Islet precursor cell (in vitro differentiated cells): ENCODE results near the gene PLBD2.
A peak's percentile ranks its signal among the peaks of the same experiment; 100 is the strongest.

Source experiments
- DNase-seq: peaks from one replicate; pipeline ENCODE4 v3.0.0-alpha.2; 2018

Gene PLBD2

DNA sequence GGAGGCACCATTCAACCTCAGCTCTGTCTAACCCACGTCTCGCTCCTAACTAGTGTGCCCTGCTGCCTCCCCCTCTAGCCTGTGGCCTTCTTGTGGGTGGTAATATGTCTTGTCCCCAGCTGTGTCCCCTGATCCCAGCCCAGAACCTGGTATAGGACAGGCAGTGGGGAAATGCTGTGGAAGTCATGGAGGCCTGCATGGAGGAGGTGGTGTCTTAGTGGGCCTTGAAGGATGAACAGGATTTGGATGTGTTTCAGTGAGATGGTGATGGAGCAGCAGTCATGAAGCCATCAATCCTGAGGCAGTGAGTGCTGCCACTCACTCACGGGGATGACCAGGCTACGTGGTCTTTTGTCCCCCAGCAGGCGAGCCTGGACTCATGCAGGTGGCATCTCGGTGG is 13.4 kb downstream of the PLBD2 start:
- no peak for DNase-seq

DNA sequence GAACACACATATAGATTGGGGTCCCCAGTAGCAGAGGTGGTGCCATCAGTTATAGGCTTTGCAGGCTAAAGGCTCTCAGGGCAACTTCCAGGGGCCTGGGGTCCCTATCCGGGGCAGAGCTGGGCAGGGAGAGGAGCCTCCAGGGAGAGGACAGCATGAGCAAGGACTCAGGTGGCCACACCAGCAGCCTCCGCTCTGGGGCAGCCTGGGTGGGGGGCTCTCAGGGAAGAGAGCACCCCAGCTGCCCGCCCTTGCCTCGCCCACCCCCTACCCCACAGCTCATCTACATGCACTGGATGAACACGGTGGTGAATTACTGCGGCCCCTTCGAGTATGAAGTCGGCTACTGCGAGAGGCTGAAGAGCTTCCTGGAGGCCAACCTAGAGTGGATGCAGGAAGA is 14.0 kb downstream of the PLBD2 start:
- no peak for DNase-seq

DNA sequence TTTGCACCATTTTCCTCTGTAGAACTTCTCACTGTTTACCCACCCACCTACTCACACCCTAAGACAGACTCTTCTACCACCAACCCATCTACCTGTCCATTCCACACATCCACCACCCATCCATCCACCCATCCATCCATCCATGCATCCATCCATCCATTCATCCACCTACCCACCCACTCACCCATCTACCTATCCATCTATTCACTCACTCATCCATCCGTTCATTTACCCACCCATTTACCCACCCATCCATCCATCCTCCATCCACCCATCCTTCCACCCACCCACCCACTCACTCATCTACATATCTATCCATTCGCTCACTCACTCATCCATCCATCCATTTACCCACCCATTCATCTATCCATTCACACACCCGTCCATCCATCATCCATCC is 15.1 kb downstream of the PLBD2 start:
- no peak for DNase-seq

DNA sequence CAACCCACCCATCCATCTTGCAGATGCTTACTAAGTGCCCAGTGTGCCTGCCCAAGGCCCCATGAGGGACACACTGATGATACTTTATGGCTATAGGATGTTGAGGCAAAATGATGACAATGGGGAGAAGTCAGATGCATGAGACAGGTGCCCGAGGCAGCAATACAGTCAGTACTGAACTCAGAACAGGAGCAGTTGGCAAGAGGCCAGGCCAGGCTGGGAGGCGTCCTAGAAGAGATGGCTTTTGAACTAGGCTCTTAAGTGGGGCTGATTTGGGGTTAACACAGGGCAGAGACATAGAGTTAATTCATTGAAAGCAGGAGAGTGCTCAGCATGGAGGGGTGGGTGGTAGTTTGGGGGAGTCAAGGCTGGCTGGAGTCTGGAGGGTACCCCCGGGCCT is 15.6 kb downstream of the PLBD2 start:
- no peak for DNase-seq

DNA sequence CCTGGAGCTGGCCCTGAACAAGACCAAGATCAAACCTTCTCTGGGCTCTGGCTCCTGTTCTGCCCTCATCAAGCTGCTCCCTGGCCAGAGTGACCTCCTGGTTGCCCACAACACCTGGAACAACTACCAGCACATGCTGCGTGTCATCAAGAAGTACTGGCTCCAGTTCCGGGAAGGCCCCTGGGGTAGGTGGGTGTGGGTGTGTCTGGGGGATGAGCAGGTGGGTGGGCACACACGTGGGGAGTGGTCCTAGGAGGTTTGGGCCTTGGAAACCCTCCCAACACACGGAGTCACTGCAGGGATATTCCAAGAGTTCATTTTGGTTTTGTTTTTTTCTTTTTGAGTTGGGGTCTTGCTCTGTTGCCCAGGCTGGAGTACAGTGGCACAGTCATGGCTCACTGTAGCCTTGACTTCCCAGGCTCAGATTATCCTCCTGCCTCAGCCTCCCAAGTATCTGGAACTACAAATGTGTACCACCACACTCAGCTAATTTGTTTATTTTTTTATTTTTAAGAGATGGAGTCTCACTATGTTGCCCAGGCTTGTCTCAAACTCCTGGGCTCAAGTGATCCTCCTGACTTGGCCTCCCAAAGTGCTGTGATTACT is 16.5 kb downstream of the PLBD2 start:
- no peak for DNase-seq

DNA sequence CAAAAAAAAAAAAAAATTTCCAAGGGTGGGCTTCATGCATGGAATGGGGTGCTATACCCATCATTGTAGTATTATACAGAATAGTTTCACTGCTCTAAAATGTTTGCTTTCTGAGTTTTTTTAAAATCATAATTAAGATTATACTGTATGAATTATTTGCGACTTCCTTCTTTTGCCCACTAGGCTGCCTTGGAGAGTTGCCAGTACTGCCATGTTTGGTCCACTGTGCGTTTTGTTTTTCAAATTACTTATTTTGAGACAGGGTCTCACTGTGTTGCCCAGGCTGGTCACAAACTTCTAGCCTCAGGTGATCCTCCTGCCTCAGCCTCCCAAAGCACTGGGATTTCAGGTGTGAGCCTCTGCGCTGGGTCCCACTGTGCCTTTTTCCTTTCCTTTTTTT is 19.9 kb downstream of the PLBD2 start:
- DNase-seq: no peak

DNA sequence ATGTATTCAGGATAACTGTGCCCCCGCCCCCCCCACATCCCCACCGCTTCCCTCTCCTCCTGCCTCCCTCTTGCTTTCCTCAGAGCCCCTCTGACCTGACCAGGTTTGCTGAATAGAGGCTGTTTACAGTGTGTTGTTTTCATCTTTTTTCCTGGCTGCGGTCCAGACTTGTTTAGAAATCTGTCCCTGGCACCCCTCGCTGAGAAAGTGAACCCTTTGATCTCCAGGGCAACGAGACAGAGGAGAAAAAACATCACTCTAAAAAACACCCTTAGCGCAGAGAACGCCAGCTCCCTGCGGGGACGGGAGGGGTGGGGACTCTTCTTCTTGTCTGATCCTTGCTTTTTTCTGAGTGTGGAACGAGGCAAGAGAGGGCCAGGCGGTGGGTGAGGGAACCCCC is 22.8 kb downstream of the PLBD2 start:
- DNase-seq: no peak

DNA sequence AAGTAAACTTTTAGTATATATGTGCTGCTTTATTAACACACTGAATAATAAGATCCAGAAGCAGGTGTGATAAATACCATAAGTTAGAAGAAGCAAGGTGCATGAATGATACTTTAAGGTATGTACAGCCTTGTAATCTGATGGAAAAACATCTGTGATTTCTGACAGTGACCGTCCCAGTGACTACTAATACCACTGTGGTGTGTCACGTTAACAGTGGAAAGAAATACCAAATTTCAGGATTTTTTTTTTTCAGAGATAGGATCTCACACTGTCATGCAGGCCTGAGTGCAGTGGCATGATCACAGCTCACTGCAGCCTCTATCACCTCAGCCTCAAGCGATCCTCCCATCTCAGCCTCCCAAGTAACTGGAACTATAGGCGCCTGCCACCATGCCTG is 23.8 kb downstream of the PLBD2 start:
- DNase-seq: no peak

DNA sequence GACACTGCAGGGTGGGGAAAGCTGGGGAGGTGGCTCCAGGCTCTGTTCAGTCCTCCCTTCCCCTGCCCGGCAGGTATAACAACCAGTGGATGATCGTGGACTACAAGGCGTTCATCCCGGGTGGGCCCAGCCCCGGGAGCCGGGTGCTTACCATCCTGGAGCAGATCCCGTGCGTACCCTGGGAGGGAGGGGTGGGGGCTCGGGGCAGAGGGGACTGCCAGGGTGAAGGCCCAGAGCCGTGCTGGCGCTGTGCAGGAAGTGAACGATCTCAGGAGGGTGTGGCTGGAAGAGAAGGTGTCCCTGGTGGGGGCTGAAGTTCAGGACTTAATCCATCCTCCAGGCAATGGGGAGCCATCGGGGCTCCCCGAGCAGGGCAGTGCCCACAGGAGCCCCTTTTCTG is 26.4 kb downstream of the PLBD2 start:
- no peak for DNase-seq

DNA sequence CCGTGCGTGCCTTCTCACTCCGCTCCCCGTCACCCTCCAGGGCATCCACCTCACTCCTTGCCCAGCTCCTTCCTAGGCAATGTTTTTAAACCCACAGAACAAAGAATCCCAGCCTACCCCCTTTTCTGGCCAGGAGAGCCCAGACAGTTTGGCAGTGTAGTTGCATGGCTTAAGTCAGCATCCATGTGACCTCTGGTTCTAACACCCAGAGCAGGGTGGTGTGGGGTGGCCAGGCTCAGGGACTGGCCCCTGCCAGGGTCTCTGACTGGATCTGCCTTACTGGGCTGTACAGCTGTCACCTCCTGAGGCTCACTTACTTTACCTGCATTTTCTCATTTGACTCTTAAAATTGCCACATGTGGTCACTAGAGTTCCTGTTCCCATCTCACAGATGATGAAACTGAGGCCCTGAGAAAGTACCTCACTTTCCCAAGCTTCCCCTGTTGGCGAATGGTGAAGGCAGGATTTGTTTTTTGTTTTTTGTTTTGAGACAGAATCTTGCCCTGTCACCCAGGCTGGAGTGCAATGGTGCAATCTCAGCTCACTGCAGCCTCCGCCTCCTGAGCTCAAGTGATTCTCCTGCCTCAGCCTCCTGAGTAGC is 27.0 kb downstream of the PLBD2 start:
- no peak for DNase-seq

DNA sequence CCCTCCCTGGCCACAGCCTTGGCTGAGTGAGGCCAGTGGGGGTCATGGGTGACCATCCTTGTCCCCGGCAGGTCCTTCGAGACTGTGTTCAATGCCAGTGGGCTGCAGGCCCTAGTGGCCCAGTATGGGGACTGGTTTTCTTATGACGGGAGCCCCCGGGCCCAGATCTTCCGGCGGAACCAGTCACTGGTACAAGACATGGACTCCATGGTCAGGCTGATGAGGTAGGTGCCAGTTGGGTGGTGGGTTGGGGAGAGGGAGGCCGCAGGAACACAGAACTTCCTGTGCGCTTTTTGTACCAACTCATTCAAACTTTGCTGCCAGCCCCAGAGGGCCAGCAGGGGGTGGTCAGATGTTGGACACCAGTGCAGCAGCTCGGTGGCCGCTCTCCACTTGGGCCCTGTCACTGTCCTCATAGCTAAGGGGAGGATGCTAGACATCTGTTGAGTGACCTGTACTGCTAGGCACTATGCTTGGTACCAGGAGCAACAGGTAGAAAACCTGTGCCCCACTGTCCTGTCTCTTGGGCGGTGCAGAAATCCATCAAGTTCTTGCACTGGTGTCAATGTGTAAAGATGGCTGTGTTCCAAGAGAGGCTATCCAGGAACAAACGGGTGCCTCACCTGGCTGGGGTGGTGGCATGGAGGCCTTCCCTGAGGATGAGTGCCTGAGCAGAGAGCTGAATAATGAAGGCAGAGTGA is 28.6 kb downstream of the PLBD2 start:
- no peak for DNase-seq

DNA sequence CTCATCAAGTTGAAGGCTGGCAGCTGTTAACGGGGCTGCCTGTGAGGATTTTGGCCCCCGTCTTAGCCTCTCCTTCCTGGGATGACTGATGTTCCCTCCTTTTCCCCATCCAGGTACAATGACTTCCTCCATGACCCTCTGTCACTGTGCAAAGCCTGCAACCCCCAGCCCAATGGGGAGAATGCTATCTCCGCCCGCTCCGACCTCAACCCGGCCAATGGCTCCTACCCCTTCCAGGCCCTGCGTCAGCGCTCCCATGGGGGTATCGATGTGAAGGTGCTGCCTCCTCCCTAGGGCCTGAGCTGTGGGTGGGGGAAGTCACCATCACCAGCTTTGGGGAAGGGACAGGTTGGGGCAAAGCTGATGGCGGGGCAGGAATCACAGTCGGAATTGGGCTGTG is 29.2 kb downstream of the PLBD2 start:
- DNase-seq: no peak

DNA sequence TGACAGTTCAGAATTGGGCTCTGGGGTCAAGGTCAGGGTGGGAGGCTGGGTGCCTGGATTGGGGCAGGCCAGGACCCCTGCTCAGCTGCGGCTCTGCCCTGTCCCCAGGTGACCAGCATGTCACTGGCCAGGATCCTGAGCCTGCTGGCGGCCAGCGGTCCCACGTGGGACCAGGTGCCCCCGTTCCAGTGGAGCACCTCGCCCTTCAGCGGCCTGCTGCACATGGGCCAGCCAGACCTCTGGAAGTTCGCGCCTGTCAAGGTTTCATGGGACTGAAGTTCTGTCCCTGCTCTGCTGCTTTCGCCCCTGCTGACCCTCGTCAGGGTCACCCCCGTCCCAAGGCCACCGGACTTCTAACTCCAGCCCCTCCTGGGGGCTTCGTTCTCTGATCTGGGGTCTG is 30.0 kb downstream of the PLBD2 start:
- DNase-seq: no peak

DNA sequence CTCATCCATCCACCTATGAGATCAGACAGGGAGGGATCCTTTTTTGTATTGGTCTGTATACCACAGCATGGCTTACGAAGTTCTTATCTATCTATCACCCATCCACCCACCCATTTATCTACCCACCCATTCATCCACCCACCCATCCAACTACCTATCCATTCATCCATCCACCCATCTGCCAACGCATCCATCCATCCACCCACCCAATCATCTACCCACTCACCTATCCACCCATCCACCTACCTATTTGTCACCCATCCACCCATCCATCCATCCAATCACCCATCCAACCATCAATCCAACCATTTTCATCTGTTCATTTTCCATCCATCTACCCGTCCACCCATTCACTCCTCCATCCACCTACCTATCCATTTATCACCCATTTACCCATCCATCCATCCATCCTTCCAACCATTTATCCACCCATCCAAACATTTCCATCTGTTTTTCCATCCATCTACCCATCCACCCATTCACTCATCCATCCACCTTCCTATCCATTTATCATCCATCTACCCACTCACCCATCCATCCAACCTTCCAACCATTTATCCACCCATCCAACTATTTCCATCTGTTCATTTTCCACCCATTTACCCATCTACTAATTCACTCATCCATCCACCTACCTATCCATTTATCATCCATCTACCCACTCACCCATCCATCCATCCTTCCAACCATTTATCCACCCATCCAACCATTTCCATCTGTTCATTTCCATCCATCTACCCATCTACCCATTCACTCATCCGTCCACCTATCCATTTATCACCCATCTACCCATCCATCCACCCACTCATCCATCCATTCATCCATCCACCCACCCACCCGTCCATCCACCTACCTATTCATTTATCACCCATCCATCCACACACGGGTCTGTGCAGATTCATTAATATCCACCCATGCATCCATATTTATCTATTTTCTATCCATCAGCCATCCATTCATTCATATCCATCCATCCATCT is 32.0 kb downstream of the PLBD2 start:
- no peak for DNase-seq

DNA sequence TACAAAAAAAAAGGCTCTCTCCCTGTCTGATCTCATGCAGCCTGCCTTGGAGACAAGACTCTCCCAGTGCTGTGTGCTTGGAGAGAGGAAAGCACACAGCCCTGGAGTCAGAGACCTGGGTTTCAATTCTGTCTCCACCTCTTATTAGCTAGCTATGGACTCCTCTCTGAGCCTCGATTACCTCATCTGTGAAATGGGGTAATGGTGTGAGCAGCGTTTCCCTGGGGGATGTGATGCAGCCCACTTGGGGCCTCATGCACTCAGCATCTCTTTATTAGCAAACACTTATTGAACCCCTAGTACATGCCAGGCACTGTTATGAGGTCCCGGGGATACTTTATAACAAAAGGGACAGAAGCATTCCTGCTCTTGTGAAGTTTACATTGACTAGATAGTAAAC is 32.8 kb downstream of the PLBD2 start:
- no peak for DNase-seq

DNA sequence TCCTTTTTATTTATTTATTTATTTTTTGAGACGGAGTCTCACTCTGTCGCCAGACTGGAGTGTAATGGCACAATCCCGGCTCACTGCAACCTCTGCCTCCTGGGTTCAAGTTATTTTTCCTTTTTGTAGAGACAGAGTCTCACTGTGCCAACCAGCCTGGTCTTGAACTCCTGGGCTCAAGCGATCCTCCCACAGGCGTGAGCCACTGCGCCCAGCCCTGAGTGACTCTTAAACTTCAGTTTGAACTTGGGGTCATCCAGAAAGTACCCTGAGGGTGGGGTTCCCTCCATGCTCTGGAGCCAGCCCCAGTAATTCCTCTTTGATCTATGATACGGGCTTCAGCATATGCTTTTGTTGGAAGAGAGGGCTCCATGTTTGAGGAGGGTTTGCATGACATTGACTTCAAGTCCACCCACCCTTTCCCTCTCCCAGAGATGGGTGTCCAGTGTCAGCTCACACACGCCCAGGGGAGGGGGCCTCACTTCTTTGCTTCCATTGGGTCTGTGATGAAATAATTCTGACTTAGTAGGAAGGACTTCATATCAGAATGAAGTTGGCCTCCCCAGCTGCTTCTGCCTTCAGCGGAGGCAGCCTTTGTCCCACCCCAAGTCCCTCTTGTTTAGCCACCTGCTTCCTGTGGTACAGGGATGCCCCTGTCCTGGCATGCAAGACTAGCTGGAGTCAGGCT is 33.4 kb downstream of the PLBD2 start:
- no peak for DNase-seq

DNA sequence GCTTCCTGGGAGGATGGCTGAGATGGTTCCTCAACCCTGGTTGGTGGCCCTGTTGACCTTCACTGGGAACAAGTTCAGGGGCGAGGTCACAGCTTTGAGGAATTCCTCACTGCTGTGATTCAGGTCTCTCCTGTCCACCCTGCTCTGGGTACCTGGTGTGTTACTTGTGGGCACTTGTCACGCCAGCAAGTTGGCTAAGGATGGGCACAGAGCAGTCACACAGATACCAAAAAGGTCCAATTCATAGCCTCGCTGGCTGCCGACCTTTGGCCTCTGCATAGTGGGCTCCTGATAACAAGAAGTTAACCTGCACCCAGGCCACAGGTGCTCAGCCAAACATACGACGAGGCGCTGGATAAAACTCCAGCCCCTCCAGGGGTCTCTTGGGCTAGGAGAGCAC is 34.1 kb downstream of the PLBD2 start:
- no peak for DNase-seq

DNA sequence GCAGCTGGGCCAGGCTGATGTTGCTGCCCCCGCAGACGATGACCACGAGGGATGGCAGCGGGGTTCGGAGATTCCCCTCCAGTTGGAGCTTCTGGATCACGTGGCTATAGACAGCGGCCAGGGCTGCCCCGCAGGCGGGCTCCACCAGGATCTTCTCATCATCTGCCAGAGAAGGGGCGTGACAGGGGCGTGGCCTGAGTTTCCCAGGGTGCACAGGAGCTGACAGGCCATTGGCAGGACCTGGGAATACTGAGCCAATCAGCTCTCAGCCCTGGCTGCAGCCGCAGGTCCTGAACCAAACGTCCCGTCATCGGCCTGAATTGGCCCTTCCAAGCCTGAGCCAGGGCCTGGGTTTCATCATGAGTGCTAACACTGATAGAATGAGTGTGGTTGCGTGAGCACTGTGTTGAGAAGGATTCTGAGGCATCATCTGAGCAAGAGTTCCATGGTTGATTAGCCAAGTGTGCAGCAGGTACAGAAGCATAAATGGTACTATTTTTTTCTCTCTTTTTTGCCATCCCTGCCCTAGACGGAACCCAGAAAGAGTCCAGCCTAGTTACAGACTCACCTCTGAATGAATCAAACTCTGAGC is 34.7 kb downstream of the PLBD2 start:
- DNase-seq: peak; percentile 93

DNA sequence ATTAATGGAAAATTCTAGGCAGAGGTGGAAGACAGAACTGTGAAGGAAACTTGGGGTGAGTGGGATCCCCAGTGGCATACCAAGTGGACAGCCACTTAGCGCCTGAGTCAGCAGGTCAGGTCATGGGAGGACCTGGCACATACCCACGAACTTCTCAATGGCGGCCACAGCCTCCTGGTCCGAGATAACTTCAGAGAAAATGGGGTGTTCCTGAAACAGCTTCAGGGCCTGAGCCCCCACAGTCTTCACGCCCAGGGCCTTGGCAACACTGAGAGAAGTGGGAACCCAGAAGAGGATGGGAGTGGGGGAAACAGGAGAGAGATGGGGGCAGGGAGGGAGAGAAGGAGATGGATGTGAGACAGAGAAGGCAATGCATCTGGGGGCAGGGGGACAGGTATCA is 35.4 kb downstream of the PLBD2 start:
- DNase-seq: no peak

DNA sequence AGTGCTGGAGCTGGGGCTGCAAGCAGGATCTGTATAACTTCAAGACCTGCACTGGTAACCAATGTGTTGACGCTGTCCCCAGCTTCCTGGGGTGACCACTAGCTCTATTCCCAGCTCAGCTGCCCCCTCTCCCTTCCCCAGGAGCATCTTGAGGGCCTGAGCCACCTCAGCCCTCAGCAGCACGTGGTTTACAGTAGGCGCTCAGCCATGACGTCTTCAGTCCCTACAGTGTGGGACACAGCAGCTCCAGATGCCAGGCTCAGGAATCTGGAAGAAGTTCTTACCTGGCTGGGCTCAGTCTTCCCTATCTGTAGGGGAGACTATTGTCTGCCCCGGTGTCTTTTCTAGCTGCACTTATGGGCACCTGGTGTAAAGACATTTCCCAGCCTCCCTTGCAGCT is 36.7 kb downstream of the PLBD2 start:
- no peak for DNase-seq

DNA sequence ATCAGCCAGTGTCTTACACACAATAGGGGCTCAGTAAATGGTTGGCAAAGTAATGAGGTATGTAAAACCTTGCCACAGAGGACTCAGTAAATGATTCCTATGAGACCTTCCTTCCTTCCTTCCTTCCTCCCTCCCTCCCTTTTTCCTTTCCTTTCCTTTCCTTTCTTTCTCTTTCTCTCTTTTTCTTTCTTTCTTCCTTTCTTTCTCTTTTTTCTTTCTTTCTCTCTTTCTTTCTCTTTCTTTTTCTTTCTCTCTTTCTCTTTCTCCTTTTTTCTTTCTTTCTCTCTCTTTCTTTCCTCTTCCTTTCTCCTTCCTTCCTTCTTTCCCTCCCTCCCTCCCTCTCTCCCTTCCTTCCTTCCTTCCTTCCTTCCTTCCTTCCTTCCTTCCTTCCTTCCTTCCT is 37.8 kb downstream of the PLBD2 start:
- no peak for DNase-seq

DNA sequence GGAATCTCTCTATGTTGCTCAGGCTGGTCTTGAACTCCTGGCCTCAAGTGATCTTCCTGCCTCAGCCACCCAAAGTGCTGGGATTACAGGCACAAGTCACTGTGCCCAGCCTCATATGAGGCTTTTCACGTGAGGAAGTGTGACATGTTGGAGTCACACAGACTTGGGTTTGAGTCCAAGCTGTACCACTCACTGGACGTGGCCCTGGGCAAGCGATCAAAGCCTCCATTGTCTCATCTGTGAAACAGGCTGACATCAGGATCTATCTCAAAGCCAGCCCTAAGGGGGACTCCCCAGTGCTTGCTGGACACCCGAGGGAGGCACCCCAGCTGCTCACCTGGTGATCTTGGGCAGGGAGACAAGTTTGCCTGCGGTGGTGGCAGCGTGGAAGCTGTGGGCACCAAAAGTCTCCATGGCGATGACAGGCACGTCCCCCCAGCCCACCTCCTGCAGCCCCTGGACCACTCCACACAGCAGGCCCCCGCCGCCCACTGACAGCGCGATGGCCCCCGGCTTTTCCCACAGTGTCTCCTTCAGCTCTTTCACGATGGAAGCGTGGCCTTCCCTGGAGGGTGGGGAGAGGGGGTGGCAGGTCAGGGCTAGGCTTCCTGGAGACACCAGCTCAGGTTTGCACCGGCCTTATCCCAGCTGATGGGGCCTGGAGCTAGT is 38.6 kb downstream of the PLBD2 start:
- DNase-seq: no peak
